K562 (cell line): Measurements from ENCODE around the gene MMP21.

Experiments
- SETDB1 ChIP-seq: IDR thresholded peaks from one replicate; pipeline ENCODE4 v1.6.1; 2012; ENCODE audit warnings: low read length, control low read depth, inconsistent platforms
- SP1 ChIP-seq: sonication (generic); formaldehyde crosslinking; IDR thresholded peaks from 2 replicates; pipeline ENCODE4 v1.8.1; 2022; ENCODE audit warnings: mild to moderate bottlenecking, missing genetic modification reagents
- TCF3 ChIP-seq: sonication (generic); formaldehyde crosslinking; IDR thresholded peaks from 2 replicates; pipeline ENCODE4 v1.4.0; 2020; ENCODE audit warnings: mild to moderate bottlenecking, missing genetic modification reagents
- TF ChIP-seq, protein P1 (sequence below): sonication (generic); formaldehyde crosslinking; IDR thresholded peaks from 2 replicates; pipeline ENCODE4 v1.8.1; 2023; ENCODE audit warnings: mild to moderate bottlenecking, missing genetic modification reagents
- TF ChIP-seq, protein P2 (sequence below), 3 experiments: IDR thresholded peaks in 2 of 3; conservative IDR thresholded peaks in 1 of 3; 2 replicates each; pipeline ENCODE4 v1.5.1; 2011 to 2012; ENCODE audit warnings: low read length in 3 of 3, mild to moderate bottlenecking in 3 of 3, control low read depth in 2 of 3, improper control_type of control experiment in 1 of 3, inconsistent platforms in 1 of 3, low read depth in 1 of 3, mixed read lengths in 1 of 3, moderate library complexity in 1 of 3; ENCODE audit not compliant: insufficient read depth in 2 of 3

DNA sequence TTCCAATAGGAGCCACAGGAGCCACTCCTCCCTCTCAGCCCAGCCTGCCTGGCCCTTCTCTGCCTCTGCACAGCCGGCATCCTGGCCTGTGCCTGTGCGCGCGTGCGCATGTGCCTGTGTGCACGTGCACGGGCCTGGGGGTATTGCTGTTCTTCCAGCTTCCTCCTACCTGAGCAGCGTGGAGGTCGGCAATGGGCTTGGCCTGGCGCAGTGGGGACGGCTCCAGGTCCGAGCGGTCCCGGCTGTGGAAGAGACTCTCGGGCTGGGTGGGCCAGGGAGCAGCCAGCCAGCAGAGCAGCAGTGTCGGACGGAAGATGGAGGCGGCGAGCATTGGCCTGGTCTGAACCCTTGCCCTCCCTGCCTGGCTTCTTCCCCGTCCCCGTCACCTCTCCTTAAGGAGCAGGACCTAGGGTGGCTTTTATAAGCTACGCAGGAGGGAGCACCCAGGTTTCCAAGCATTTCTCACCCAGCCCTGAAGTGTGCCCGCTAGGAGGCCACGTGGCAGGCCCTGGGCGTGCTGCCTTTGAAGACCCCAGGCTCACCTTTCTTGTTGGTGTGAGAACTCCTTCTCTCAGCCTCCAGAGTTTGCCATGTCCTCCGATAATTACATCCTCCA lies at the start of gene MMP21:
- TF ChIP-seq SP1: no peak
- TF ChIP-seq TCF3 (CRISPR knock-in tag): no peak
- TF ChIP-seq, protein P1, sequence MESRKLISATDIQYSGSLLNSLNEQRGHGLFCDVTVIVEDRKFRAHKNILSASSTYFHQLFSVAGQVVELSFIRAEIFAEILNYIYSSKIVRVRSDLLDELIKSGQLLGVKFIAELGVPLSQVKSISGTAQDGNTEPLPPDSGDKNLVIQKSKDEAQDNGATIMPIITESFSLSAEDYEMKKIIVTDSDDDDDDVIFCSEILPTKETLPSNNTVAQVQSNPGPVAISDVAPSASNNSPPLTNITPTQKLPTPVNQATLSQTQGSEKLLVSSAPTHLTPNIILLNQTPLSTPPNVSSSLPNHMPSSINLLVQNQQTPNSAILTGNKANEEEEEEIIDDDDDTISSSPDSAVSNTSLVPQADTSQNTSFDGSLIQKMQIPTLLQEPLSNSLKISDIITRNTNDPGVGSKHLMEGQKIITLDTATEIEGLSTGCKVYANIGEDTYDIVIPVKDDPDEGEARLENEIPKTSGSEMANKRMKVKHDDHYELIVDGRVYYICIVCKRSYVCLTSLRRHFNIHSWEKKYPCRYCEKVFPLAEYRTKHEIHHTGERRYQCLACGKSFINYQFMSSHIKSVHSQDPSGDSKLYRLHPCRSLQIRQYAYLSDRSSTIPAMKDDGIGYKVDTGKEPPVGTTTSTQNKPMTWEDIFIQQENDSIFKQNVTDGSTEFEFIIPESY (CRISPR knock-in tag): no peak
- TF ChIP-seq SETDB1: no peak
- TF ChIP-seq, protein P2, sequence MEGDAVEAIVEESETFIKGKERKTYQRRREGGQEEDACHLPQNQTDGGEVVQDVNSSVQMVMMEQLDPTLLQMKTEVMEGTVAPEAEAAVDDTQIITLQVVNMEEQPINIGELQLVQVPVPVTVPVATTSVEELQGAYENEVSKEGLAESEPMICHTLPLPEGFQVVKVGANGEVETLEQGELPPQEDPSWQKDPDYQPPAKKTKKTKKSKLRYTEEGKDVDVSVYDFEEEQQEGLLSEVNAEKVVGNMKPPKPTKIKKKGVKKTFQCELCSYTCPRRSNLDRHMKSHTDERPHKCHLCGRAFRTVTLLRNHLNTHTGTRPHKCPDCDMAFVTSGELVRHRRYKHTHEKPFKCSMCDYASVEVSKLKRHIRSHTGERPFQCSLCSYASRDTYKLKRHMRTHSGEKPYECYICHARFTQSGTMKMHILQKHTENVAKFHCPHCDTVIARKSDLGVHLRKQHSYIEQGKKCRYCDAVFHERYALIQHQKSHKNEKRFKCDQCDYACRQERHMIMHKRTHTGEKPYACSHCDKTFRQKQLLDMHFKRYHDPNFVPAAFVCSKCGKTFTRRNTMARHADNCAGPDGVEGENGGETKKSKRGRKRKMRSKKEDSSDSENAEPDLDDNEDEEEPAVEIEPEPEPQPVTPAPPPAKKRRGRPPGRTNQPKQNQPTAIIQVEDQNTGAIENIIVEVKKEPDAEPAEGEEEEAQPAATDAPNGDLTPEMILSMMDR (IDR thresholded peaks at IDR 0.05 in 2 of 3, conservative IDR thresholded peaks at IDR 0.05 in 1 of 3; ENCODE audit: insufficient read depth in 2 of 3, low read depth in 1 of 3, low read length in 3 of 3): no peak
